HG03175 (cell line): ENCODE data around the gene CX3CL1.
"Not testable (repeated sequence)": the region's sequence is repeated elsewhere in the genome, so short reads cannot be mapped to it uniquely, and the experiment has no call there.

Experiments
- ATAC-seq: cut with Tn5 transposase; IDR thresholded peaks from one replicate; pipeline ENCODE4 v1.9.1; 2021; ENCODE audit warnings: mild to moderate bottlenecking, moderate library complexity; ENCODE audit not compliant: unreplicated experiment

The CX3CL1 gene

DNA sequence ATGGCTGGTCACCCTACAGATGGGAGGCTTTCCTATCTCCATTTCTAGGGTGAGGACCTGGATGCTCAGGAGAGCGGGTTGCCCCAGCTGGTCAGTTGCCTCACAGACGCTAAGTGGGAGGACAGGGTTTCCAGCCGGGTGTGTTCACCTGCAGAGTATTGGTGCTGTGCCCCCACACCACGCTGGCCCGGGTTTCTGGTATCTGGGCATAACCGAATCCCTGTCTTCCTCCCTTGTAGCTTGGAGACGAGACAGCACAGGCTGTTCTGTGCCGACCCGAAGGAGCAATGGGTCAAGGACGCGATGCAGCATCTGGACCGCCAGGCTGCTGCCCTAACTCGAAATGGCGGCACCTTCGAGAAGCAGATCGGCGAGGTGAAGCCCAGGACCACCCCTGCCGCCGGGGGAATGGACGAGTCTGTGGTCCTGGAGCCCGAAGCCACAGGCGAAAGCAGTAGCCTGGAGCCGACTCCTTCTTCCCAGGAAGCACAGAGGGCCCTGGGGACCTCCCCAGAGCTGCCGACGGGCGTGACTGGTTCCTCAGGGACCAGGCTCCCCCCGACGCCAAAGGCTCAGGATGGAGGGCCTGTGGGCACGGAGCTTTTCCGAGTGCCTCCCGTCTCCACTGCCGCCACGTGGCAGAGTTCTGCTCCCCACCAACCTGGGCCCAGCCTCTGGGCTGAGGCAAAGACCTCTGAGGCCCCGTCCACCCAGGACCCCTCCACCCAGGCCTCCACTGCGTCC lies 9.7 kb downstream of the CX3CL1 start:
- ATAC-seq = no peak

DNA sequence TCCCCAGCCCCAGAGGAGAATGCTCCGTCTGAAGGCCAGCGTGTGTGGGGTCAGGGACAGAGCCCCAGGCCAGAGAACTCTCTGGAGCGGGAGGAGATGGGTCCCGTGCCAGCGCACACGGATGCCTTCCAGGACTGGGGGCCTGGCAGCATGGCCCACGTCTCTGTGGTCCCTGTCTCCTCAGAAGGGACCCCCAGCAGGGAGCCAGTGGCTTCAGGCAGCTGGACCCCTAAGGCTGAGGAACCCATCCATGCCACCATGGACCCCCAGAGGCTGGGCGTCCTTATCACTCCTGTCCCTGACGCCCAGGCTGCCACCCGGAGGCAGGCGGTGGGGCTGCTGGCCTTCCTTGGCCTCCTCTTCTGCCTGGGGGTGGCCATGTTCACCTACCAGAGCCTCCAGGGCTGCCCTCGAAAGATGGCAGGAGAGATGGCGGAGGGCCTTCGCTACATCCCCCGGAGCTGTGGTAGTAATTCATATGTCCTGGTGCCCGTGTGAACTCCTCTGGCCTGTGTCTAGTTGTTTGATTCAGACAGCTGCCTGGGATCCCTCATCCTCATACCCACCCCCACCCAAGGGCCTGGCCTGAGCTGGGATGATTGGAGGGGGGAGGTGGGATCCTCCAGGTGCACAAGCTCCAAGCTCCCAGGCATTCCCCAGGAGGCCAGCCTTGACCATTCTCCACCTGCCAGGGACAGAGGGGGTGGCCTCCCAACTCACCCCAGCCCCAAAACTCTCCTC lies 10.4 kb downstream of the CX3CL1 start:
- no peak for ATAC-seq

DNA sequence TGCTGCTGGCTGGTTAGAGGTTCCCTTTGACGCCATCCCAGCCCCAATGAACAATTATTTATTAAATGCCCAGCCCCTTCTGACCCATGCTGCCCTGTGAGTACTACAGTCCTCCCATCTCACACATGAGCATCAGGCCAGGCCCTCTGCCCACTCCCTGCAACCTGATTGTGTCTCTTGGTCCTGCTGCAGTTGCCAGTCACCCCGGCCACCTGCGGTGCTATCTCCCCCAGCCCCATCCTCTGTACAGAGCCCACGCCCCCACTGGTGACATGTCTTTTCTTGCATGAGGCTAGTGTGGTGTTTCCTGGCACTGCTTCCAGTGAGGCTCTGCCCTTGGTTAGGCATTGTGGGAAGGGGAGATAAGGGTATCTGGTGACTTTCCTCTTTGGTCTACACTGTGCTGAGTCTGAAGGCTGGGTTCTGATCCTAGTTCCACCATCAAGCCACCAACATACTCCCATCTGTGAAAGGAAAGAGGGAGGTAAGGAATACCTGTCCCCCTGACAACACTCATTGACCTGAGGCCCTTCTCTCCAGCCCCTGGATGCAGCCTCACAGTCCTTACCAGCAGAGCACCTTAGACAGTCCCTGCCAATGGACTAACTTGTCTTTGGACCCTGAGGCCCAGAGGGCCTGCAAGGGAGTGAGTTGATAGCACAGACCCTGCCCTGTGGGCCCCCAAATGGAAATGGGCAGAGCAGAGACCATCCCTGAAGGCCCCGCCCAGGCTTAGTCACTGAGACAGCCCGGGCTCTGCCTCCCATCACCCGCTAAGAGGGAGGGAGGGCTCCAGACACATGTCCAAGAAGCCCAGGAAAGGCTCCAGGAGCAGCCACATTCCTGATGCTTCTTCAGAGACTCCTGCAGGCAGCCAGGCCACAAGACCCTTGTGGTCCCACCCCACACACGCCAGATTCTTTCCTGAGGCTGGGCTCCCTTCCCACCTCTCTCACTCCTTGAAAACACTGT lies 11.3 kb downstream of the CX3CL1 start:
- ATAC-seq = no peak

DNA sequence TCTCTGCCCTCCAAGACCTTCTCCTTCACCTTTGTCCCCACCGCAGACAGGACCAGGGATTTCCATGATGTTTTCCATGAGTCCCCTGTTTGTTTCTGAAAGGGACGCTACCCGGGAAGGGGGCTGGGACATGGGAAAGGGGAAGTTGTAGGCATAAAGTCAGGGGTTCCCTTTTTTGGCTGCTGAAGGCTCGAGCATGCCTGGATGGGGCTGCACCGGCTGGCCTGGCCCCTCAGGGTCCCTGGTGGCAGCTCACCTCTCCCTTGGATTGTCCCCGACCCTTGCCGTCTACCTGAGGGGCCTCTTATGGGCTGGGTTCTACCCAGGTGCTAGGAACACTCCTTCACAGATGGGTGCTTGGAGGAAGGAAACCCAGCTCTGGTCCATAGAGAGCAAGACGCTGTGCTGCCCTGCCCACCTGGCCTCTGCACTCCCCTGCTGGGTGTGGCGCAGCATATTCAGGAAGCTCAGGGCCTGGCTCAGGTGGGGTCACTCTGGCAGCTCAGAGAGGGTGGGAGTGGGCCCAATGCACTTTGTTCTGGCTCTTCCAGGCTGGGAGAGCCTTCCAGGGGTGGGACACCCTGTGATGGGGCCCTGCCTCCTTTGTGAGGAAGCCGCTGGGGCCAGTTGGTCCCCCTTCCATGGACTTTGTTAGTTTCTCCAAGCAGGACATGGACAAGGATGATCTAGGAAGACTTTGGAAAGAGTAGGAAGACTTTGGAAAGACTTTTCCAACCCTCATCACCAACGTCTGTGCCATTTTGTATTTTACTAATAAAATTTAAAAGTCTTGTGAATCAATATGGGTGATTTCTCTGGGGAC lies 12.2 kb downstream of the CX3CL1 start:
- no peak for ATAC-seq

DNA sequence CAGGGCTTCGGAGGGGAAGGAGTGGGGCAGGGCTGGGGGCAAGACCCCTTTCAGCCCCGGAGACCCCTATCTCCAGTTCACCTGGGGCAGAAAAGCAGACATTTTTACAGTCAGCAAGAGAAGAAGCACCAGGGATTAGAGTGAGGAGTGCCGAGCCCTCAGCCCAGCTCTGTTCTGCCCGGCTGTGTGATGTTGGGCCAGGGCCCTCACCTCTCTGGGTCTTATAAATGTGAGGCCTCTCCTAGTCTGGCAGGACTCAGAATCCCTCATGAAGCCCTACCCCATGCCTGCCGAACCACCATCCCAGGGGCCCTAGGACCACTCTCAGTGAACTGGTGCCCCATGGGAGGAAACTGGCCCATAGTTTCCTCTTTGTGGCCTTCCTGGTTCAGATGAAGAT lies 12.8 kb downstream of the CX3CL1 start:
- no peak for ATAC-seq

DNA sequence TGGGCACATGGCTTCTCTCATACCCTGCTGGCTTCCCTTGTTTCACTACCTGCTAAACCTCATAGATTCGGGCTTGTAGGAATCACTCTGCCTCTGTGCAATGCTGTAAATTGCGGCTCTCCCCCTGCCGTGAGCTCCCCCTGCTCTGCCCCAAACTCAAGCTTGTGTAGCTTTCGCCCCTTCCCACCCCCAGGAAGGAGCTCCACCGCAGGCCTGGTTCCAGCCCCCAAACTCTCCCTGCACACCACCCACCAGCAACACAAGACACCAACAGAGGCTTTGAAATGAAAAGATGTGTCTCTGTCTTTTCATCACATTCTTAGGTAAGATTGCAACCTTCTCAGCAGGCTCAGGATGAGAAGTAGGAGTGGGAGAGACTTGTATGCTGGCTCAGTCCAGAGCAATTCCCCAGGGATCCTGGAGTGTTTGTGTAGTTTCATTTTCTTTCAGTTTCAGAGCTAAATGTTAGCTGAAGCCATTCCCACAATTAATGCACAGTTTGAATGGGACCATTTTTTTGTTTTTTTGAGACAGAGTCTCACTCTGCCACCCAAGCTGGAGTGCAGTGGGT lies 14.2 kb downstream of the CX3CL1 start:
- ATAC-seq = no peak

DNA sequence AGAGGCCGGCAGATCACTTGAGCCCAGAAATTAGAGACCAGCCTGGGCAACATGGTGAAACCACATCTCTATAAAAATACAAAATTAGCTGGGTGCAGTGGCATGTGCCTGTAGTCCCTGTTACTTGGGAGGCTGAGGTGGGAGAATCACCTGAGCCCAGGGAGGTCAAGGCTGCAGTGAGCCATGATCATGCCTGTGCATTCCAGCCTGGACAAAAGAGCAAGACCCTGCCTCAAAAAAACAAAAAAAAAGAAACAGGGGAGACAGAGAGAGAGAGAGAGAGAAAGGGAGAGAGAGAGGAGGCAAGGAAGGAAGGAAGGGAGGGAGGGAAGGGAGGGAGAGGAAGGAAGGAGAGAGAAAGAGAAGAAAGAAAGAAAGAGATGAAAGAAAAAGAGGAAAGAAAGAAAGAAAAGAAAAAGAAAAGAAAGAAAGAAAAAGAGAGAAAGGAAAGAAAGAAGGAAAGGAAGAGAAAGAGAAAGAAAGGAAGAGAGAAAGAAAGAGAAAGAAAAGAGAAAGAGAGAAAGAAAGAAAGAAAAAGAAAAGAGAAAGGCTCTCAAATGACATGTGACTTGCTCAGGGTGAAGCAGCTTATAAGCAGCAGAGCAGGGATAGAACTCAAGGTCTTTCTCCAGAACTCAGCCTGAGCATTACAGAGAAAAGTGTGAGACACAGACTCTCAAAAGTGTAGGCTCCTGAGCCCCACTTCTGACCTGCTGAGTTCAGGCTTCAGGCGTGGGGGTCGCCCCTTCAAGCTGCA lies 15.5 kb downstream of the CX3CL1 start:
- peak; percentile 20 for ATAC-seq

DNA sequence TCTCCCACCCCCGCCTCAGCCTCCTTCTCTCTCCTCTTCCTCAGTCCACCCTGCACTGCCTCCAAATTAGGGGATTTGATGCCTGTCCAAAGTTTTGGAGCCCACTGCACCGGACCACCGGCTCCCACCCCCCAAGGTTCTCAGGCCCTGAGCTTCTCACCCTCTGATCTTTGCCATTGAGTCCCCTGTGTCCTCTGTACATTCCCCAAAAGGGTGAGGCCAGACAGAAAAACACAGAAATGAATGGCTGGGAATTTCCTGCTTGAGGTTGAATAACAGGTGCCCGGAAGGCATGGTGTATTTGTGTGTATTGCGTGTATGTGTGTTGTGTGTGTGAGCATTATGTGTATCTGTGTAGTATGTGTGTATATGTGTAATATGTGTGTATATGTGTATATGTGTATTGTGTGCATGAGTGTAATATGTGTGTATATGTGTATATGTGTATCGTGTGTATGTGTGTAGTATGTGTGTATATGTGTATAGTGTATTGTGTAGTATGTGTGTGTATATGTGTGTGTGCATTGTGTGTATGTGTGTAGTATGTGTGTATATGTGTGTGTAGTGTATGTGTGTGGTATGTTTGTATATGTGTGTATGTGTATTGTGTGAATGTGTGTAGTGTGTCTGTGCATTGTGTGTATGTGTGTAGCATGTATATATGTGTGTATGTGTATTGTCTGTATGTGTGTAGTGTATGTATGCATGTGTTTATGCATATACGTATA lies 16.2 kb downstream of the CX3CL1 start:
- peak; percentile 39 for ATAC-seq

DNA sequence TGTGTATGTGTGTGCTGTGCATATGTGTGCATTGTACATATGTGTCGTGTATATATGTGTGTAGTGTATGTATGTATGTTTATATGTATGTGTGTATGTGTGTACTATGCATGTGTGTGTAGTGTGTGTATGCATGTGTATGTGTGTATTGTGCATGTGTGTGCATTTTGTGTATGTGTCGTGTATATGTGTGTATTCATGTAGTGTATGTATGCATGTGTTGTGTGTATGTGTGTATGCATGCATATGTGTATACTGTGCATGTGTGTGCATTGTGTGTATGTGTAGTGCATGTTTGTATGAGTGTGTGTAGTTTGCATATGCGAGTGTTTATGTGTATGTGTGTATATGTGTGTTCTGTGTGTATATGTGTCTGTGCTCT lies 16.8 kb downstream of the CX3CL1 start:
- no peak for ATAC-seq

DNA sequence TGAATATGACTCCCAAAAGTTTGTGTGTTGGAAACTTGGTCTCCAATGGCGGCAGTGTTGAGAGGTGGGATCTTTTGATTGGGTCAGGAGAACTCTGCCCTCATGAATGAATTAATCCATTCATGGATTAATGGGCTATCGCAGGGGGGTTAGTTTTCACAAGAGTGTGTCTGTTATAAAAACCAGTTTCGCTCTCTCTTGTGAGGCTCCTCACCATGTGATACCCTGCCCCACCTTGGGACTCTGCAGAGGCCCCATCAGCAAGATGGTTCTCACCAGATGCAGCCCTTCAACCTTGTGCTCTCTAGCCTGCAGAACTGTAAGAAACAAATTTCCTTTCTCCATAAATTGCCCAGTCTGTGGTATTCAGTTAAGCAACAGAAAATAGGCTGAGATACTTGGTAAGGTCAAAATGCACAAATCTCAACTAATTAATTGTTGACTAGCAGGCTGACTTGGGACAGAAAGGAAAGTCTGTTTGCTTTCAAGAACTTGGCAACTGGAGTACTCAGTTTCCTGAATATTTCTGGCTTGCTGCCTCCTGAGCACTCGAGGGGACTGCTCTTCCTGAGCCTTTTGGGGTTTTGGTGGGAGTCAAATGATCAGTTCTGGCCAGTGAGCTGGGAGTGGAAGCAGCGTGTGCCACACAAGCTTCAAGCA lies 18.5 kb downstream of the CX3CL1 start:
- ATAC-seq = no peak

DNA sequence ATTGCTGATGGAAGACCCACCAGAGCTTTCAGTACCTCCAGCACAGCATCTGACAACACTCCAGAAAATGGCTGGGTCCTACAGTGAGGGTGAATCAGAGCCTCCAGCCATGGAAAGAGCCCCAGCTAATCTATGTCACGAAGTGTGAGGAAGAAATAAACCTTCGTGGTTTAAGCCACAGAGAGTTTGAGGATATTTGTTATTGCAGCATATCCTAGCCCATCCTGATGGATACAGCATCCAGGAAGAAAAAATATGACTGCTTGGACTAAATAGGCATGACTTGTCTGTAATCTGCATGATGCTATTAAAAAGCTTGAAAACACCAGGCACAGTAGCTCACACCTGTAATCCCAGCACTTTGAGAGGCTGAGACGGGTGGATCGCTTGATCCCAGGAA lies 19.0 kb downstream of the CX3CL1 start:
- ATAC-seq = no peak

DNA sequence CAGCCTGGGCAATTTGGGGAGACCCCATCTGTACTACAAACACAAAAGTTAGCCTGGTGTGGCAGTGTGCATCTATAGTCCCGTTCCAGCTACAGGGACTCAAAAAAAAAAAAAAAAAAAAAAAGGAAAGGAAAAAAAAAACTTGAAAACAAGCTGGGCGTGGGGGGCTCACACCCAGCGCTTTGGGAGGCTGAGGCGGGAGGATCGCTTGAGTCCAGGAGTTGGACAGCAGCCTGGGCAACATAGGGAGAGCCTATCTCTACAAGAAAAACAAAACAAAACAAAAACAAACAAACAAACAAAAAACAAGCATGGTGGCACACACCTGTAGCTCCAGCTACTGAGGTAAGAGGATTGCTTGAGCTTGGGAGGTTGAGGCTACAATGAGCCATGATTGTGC lies 19.4 kb downstream of the CX3CL1 start:
- ATAC-seq = no peak

DNA sequence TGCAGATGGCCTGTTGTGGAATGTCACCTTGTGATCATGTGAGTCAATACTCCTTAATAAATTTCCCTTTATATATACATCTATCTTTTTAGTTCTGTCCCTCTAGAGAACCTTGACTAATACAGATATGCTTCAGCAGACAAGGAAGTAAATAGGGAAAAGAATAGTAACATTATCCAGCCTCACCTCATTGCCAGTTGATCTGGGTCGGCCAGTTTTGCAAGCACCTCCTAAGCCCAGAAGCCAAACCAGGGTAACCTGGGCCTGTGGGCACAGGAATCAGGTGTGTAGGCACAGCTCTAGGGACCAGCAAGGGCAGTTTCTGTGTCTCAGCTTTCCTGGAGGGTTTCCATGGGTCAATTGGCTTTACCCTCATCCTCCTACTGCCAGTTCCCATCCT lies 20.4 kb downstream of the CX3CL1 start:
- no peak for ATAC-seq

DNA sequence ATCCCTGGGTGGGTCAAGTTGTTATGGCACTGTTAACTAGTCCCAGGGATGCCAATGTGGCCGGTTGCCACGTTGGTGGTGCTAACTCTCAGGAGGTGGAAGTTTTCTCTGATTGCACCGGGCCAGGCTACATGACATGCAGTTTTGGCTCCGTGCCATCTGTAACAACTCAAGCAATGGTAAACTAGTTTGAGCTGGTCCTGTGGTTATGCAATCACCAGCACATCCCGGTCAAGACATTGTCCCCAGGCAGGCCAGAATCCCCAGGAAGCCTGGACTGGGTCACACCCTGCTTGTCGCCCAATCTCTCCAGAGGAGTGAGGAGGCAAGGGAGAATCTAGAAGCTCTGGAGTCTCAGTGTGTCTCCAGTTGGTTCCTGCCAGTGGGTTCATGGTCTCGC lies 22.2 kb downstream of the CX3CL1 start:
- no peak for ATAC-seq

DNA sequence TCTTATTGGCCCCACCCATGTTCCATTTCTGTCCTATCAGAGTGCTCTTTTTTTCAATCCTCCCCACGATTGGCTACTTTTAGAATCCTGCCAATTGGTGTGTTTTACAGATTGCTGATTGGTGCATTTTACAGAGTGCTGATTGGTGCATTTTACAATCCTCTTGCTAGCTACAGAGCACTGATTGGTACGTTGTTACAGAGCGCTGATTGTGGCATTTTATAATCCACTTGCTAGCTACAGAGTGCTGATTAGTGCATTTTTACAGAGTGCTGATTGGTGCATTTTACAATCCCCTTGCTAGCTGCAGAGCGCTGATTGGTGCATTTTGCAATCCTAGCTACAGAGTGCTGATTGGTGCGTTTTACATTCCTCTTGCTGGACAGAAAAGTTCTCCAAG lies 22.7 kb downstream of the CX3CL1 start:
- ATAC-seq = no peak

DNA sequence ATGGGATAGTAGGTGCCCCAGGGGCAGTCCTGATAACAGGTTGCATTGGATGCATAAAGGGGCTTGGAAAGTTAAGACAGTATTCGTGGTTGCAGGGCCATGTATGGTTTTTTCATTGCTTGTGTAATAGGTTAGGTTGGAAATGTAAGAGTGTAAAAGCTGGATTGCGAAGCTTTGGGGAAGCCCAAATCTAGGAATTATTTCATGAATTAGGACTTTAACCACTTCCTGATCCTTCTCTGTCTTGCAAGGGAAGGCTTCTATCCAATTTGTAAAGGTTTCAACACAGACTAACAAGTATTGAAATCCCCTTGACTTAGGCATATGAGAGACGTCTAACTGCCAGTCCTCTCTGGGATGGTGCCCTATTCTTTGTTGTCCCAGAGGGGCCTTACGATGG lies 24.5 kb downstream of the CX3CL1 start:
- ATAC-seq = no peak

DNA sequence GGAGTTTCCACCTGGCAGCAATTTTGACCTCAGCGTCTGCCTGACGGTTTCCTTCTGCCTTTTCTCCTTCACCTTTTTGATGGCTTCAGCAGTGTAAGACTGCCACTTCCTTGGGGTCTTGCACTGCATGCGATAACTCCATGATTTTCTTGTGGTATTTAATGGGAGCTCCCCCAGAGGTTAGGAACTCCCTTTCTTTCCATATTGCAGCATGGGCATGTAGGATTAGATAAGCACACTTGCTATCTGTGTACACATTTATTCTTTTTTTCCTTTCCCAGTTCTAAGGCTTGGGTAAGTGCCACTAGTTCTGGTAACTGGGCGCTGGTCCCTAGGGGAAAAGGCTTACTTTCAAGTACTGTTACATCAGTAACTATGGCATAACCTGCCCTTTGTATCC lies 25.2 kb downstream of the CX3CL1 start:
- not testable (repeated sequence) for ATAC-seq

DNA sequence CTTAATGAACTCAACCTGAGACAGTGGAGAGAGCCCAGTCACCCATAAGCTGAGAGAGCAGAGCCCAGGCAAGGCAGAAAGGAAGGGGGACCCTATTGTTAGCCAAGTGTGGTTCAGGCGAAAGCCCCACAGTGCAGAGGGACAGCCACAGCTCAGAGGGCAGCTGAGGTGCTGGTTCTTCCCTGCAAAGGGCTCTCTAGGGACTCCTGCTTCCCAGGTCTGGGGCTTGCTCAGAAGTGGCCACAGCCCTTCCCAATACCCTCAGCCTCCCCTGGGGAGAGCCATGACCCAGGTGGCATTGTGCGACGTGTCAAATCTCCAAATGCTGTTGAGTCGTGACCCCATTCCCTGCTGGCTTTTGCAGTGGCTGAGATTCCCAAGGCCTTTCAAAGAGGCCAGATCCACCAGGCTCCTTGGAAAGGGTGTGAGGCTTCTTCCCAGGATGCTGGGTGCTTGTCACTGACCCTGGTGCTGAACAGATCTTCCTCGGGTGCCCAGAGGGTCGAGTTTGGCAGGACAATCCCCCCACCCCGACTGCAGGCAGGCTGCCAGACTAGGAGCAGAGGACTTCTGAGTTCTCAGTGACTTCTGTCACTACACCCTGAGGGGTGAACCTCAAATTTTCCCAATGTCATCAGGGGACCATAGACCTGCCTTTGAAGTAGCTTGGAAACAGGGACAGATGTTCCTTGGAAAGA lies 29.8 kb downstream of the CX3CL1 start:
- no peak for ATAC-seq
